Endothelial cell (in vitro differentiated cells): ENCODE data around the gene KAT14. TPM values are rescaled to one million over a fixed set of nuclear protein-coding genes. Genes with fewer than 3 reads are reported as not detected.
"Not testable (repeated sequence)": the region's sequence is repeated elsewhere in the genome, so short reads cannot be mapped to it uniquely, and the experiment has no call there.

Source experiments
- DNase-seq: peaks from one replicate; pipeline ENCODE4 v3.0.0; 2021; ENCODE audit warnings: low spot score
- H3K27ac Mint-ChIP-seq: one replicate; pipeline ENCODE4 v1.8.0; 2021; ENCODE audit warnings: mixed read lengths, inconsistent platforms; ENCODE audit not compliant: unreplicated experiment
- H3K27me3 Mint-ChIP-seq: one replicate; pipeline ENCODE4 v1.8.0; 2021; ENCODE audit warnings: mild to moderate bottlenecking, moderate library complexity, mixed read lengths, inconsistent platforms; ENCODE audit not compliant: unreplicated experiment
- H3K36me3 Mint-ChIP-seq: one replicate; pipeline ENCODE4 v1.8.0; 2021; ENCODE audit warnings: mild to moderate bottlenecking, low read depth, mixed read lengths, inconsistent platforms; ENCODE audit not compliant: unreplicated experiment
- H3K4me1 Mint-ChIP-seq: one replicate; pipeline ENCODE4 v1.8.0; 2021; ENCODE audit warnings: mild to moderate bottlenecking, mixed read lengths, inconsistent platforms; ENCODE audit not compliant: unreplicated experiment
- H3K4me3 Mint-ChIP-seq: one replicate; pipeline ENCODE4 v1.8.0; 2021; ENCODE audit warnings: mild to moderate bottlenecking, mixed read lengths, inconsistent platforms; ENCODE audit not compliant: unreplicated experiment
- H3K9me3 Mint-ChIP-seq: one replicate; pipeline ENCODE4 v1.8.0; 2021; ENCODE audit warnings: mixed read lengths, inconsistent platforms; ENCODE audit not compliant: unreplicated experiment
- total RNA-seq: library from RNA; stranded (reverse); fragmentation: NEBNext Ultra II Directional; extraction: Animal tissue kit (Norgen Biotek cat#: 25700); gene quantifications from one replicate; pipeline ENCODE4 v1.2.1, GENCODE V29; 2021; ENCODE audit not compliant: unreplicated experiment
- TF ChIP-seq, protein P1 (sequence below): fragments of 200-600 bp; sonication (generic); IDR thresholded peaks from one replicate; pipeline ENCODE4 v1.5.0; 2021; ENCODE audit warnings: antibody characterized with exemption; ENCODE audit not compliant: unreplicated experiment

Gene KAT14
- total RNA-seq, 1 donor from 2014 or later, result 16.9 TPM

DNA sequence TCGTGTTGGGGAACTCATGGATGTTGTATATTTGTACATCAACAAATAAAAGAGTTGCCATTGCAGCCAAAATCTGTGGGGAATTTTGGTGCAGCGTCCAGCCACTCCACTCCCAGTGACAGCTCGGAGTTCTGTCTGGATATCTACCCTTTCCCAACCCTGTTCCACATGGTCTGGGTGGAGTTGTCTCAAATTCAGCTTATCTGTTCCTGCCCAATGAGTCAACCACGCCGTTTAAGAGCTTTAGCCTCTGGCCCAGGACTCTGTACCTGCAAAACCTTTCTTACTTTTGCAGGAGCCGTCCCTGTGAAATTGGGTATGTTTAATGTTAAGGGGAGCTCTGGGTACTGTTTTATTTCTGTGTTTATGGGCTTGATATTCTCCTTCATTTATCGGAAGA, 46.0 kb upstream of the KAT14 start:
- no peak for DNase-seq
- H3K27ac Mint-ChIP-seq, result no peak overlapping the region
- TF ChIP-seq, protein P1, sequence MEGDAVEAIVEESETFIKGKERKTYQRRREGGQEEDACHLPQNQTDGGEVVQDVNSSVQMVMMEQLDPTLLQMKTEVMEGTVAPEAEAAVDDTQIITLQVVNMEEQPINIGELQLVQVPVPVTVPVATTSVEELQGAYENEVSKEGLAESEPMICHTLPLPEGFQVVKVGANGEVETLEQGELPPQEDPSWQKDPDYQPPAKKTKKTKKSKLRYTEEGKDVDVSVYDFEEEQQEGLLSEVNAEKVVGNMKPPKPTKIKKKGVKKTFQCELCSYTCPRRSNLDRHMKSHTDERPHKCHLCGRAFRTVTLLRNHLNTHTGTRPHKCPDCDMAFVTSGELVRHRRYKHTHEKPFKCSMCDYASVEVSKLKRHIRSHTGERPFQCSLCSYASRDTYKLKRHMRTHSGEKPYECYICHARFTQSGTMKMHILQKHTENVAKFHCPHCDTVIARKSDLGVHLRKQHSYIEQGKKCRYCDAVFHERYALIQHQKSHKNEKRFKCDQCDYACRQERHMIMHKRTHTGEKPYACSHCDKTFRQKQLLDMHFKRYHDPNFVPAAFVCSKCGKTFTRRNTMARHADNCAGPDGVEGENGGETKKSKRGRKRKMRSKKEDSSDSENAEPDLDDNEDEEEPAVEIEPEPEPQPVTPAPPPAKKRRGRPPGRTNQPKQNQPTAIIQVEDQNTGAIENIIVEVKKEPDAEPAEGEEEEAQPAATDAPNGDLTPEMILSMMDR, result no peak

GRCh38 chr20:18092890-18093289, 44.8 kb upstream of the KAT14 start:
- TF ChIP-seq, protein P1, result no peak
- no peaks in the 10 kb centered on the region for H3K36me3 Mint-ChIP-seq
- H3K27ac Mint-ChIP-seq, result no peak overlapping the region
- H3K9me3 Mint-ChIP-seq, result no peaks in the 10 kb centered on the region
- no peak for DNase-seq
- H3K4me3 Mint-ChIP-seq, result no peak overlapping the region
- H3K4me1 Mint-ChIP-seq, result no peaks in the 10 kb centered on the region
- H3K27me3 Mint-ChIP-seq, result no peaks in the 10 kb centered on the region

More for the DNA sequence above, 46.0 kb upstream of the KAT14 start:
- no peaks in the 10 kb centered on the region for H3K4me1 Mint-ChIP-seq
- H3K27me3 Mint-ChIP-seq, result no peaks in the 10 kb centered on the region
- no peaks in the 10 kb centered on the region for H3K36me3 Mint-ChIP-seq
- H3K4me3 Mint-ChIP-seq, result no peak overlapping the region
- H3K9me3 Mint-ChIP-seq, result no peaks in the 10 kb centered on the region

GRCh38 chr20:18093388-18093787, 44.3 kb upstream of the KAT14 start:
- DNase-seq, result no peak
- Mint-ChIP-seq H3K27ac (no peak overlapping the region), H3K4me3 (no peak overlapping the region), H3K27me3 (no peaks in the 10 kb centered on the region), H3K4me1 (no peaks in the 10 kb centered on the region), H3K9me3 (no peaks in the 10 kb centered on the region), H3K36me3 (no peaks in the 10 kb centered on the region)
- TF ChIP-seq, protein P1, result no peak

- Mint-ChIP-seq H3K36me3 (no peaks in the 10 kb centered on the region), H3K4me3 (no peak overlapping the region), H3K27me3 (no peaks in the 10 kb centered on the region), H3K4me1 (no peaks in the 10 kb centered on the region), H3K9me3 (no peaks in the 10 kb centered on the region), H3K27ac (no peak overlapping the region)
- TF ChIP-seq, protein P1, result no peak
- no peak for DNase-seq
Observed at GRCh38 chr20:18094191-18094590, 43.5 kb upstream of the KAT14 start.

GRCh38 chr20:18100569-18100968, 37.1 kb upstream of the KAT14 start:
- not testable (repeated sequence) for H3K27me3 Mint-ChIP-seq, H3K36me3 Mint-ChIP-seq, H3K4me1 Mint-ChIP-seq, H3K4me3 Mint-ChIP-seq, H3K9me3 Mint-ChIP-seq, DNase-seq, H3K27ac Mint-ChIP-seq
